Ecto neural progenitor cell (in vitro differentiated cells): Measurements from ENCODE around the gene GRID1.

Source experiments
- DNase-seq: peaks from one replicate; pipeline ENCODE4 v3.0.0-alpha.2; 2018; ENCODE audit warnings: low spot score

GRID1 gene

DNA sequence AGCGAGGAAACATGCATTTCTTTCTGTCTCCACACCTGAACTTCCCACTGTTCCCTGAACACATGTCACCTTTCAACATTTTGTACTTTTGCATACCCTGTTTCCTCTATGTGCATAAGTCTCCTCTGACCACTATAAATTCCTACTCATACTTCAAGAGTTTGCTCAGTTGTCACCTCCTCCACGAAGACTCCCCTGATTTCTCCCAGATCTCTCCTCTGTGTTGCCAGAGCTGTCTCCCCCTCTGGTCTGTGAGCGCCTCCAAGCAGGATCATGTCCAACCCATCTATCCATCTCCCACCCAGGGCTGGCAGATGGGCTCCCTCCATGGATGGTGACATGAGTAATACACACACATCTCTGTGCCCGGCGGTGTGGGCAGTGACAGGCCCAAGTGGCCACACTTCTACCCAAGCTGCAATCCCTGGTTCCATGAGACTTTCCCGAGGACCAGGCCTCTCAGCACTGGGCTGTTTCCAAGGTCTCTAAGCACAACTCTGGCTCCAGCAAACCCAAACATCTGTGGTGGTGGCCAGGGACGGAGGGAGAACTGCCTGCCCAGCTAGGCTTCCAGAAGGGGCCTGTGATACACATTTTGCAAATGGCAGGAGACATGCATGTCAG, 135.9 kb downstream of the GRID1 start:
- no peak for DNase-seq

DNA sequence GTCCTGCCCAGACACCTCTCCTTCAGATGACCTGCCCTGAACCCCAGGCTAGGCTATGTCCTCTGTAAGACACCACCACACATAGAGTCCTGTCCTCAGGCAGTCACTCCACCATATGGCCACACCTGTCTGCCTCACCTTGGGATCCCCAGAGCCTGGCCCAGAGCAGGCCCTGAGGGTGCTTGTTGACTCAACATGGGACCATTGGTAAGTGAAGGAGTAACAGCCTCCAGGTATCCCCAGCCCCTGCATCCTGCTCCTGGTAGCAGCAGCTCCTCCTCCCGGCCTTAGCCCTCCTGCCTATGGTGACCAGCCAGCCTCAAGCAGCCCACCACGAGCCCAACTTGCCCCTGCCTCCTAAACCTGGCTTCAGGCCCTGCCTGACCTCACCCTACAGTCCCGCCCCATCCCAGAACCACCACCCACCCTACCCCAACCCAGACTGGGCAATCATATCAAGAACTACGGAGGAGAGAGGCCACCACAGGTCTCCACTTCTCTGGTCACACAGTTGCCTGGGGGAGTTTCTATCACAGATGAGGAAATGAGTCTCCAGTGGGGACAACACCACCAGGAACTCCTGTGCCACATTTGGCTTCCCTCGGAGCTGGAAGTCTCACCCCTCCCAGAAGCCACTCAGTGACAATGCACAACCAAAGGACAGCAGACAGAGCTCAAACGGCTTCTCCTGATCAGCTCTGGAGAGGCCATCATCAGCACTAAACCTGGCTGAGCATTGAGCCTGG, 136.6 kb downstream of the GRID1 start:
- no peak for DNase-seq

DNA sequence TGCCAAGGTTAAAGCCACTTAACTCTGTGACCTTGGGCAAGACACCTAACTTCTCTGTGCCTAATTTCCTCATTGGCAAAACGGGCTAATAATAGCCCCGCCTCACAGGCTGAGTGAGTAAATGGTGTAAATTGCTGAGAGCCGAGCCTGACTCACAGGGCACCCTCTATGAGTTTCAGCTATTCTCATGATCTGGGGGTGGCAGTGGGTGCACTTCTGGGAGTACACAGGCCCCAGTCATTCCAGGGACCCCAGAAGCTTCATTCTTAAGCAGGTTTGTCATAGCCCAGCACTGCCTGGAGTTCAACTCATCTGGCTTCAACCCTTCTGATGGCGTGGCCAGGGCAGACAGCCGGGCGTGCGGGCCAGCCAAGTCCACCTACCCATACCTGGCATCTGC, 137.2 kb downstream of the GRID1 start:
- no peak for DNase-seq

DNA sequence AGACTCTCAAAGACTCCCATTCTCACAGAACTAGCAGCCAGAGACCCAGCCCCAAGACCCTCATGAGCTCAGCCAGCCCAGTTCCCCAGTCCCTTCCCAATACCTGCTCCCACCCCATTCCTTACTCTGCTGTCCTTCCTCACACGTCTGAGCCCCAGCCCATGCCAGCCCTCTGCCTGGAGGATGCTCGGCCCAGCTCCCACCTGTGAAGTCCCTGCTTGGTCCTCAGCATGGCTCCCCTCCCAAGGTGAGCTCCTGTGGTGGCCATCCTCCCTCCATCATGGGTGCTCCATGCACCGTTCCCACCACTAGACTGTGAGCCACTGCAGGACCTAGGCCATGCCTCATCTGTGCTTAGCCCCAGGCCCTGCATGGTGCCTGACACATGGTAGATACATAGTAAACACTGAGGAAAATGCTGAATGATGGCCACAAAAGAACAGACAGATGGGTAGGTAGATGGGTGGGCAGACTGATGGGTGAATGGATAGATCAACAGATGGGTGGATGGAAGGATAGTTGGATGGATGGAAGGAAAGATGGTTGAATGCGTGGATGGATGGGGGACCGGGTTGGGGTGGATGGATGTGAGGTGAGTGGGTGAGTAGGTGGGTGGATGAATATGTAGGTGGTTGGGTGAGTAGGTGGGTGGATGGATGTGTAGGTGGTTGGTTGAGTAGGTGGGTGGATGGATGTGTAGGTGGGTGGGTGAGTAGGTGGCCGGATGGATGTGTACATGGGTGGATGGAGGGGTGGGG, 138.9 kb downstream of the GRID1 start:
- DNase-seq: no peak

DNA sequence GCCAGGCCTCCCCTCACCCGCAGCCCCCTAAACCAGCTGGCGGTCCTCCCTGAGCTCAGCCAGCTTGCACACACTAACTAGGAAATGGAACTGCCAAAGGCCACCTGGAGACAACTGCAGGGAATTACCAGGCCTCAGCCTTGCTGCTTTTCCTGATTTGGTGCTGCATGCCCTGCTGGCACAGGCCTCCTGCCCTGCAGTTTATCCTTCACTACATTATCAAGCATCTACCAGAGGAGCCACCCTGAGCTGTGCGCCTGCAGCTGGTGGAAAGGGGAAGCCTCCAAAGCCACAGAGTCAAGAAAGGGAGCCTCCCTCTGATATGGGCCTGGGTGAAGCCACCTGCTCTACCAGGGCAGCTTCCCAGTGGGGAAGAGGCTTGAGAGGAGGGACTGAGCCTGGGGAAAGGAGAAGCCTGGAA, 139.8 kb downstream of the GRID1 start:
- no peak for DNase-seq

DNA sequence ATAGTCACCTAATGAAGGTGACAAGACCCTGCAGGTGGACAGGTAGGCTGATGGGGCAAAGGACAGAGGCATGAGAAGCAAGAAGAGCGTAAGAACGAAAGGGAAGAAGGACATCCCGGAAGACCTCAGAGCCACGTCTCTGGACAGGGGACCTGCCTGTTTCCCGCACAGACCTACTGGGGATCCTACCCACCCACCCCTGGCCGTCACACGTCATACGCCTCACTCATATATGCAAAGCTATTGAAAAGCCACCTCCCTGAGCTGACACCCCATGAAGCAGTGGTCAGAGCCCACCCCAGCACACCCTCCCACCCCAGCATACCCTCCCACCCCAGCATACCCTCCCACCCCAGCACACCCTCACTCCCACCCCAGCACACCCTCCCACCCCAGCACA, 140.6 kb downstream of the GRID1 start:
- no peak for DNase-seq

DNA sequence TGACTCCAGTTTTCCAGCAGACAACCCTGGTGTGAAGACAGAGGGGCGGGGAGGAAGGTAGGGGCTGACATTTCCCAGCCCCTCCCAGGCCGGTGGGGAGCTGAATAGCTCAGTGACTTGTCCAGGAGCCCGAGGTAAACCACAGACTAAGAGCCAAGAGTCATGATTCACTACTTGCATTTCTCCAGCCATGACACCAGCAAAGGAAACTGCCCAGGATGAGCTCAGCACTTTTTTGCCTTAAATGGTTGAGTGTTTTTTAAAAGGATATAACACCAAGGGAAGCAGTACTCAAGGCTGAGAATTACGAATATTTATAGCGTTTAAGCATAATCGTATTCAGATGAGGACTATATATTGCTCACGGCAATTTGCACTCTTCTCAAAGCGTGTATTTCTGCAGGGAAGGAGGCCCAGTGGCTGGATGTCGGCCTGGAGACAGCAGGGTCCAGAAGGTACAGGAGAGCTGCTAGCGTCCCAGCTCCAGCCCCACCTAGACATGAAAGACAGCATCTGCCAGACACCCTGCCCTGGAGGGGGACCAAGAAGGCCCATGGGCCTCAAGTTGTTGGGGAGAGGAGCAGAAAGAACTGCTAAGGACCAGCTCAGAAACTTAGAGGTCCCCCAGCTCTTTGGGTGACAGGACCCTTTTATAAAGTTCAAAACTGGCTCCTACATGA, 141.4 kb downstream of the GRID1 start:
- no peak for DNase-seq

DNA sequence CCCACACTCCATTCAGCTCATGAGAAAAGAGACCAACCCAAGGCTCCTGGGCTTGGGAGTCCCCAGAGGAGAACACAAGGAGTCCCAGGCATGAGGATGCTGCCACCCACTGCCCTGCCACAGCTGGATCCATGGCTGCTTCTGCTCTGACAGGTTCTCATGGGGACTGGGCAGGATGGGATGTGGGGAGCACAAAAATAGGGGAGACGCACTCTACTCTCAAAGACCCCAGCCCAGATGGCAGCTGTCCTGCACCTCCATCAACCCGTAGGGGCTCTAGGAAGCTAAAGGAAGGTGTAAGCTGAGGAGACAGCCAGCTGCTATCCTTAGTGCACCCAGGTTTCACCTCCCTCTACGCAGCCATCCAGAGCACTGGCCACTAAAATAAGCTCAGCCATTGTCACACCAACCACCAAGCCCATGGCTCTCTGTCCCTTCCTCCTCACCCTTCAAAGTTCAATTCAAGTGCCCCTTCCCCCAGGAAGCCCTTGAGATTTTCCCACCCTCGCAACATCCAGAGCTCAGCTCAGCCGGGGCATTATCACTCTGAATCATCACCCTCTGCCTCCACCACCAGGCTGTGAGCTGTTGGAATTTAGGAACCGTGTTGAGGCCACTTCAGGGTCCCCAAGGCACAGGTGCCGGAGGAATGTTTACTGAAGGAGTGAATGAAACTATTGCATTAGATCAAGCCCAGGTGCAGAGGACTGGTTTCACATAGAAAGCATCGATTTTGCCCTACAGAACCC, 142.1 kb downstream of the GRID1 start:
- no peak for DNase-seq

DNA sequence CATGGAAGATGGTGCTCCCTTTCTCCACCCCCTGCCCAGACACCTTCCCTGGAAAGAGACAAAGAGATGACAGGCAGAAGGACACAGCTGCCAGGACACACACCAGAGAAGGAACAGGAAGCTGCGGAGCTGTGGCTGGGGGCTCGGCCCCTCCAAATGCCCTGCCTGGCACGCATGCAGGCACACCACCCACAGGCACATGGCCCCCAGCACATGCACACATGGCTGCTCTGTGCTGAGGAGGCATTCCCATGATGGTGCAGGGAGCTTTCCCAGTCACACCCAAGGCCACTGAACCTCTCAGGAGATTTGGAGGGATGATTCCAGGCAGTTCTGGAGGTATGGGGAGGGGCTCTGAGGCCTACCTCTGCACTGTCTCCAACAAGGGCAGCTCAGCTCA, 143.3 kb downstream of the GRID1 start:
- DNase-seq: no peak

DNA sequence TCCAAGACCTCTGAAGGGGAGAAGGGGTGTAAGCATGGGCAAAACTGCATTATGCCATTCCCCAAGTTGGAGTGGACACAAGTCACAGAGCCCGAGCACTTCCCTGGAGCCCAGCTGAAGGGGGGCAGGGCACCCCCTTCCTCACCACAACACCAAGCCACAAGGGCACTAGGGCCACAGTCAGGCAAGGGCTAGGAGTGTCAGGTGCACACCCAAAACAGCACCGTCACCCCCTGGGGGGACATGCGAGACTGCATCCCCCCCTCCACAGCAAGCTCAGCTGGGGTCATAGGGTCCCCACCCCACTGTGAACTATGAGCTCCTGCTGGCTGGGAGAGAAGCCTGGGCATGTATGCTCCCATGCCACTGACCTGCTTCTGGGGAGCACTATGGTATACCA, 143.9 kb downstream of the GRID1 start:
- DNase-seq: no peak

DNA sequence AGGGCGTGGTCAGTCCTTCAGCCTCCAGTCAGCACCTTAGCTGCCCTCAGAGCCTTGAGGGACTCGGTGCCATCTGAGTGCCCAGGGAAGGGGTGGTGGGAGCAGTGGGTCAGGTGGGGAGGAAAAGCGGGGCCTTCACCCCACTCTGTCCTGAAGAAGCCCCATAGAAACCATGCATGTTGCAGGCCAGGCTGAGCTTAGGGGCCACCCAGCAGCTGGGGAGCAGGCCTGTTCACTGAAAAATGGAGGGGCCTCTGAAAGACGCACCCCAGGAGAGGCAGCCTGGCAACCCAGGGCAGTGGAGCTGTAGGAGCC, 144.3 kb downstream of the GRID1 start:
- no peak for DNase-seq

DNA sequence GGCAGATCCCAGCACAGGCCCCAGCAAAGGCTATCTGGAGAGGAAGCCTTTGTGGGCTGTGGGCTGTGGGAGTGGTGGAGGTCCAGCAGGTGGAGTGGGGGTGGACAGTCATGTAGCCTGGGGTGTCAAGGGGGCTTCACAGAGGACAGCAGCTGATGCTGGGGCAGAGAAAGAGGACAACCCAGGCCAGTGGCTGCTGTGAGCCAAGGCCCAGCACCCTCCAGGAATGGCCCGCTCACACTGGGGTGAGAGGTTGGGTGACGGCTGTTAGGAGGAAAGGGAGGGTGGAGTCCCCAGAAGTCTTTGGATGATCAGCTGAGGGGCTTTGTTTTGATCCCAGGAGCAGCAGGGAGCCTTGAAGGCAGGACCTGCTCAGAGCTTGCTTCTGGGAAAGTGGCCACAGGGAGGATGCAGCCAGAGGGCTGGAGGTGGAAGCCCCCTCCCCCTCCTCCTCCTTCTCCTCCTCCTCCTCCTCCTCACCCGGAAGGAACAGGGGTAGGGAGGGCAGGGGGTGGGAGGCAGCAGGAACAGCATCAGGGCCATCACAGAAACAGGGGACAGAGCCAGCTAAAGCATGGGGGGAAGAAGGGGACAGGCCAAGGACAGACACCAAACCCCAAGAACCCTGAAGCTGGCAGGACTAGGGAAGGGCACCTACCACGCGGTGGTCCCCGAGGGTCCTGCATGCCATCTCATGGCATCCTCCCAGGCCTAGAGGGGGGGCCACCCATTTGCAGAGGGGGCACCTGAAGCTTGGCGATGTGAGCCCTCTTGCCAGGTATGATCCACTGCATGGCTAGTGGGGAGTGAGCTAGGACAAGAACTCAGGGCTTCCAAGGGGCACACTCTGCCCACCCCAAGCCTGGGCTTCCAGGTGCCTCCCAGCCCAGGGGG, 144.9 kb downstream of the GRID1 start:
- DNase-seq: no peak

DNA sequence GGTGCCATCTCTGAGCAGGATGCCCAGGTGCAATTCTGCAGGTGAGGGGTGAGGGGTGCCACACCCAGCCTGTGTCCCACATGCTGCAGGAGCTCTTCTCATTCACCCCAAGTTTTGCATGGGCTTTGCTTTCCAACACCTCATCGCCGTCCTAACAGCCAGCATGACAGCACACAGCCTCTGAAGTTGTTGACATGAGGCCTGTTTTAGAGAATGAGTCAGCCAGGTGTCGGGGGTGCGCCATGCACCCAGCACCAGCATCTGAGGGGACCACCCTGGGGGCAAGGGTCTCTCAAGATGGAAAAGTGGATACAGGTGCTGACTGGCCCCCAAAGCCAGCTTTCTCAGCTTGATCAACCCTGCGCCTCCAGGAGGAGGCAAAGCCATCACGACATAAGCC, 146.0 kb downstream of the GRID1 start:
- DNase-seq: no peak

DNA sequence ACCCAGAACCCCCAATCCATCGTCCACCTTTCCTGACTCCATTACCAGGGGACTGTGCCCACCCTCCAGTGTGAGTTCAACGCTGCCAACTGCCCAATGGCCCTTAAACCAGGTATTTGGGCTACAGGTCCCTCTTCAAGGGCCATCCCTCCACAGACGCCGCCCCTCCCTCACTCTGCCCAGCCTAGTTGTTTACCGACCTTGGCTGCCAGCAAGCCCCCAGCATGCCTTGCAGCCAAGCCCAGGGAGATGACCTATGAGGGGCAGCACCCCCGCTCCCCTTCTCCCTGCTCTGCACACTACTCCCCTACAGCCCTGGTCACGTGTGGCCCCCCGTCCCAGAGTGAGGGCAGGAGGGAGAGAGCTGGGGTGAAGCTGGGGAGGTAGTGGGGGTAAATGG, 147.3 kb downstream of the GRID1 start:
- no peak for DNase-seq

DNA sequence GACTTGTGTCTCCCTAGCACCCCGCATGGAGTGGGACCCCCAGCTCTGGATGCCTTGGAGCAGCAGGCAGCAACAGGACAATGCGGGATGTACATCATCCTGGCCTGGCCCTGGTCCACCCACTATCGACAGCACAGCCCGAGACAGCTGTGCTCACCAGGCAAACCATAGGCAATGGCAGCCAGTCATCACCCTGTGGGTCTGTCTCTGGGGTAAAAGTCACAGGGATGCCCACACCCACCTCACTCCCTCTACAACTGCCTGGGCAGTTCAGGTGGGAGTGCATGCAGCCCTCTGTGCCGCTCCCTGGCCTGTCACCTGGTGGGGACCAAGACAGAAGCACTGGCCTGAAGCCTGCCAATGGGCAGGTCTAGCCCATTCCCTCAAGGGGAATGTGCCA, 147.8 kb downstream of the GRID1 start:
- DNase-seq: no peak

DNA sequence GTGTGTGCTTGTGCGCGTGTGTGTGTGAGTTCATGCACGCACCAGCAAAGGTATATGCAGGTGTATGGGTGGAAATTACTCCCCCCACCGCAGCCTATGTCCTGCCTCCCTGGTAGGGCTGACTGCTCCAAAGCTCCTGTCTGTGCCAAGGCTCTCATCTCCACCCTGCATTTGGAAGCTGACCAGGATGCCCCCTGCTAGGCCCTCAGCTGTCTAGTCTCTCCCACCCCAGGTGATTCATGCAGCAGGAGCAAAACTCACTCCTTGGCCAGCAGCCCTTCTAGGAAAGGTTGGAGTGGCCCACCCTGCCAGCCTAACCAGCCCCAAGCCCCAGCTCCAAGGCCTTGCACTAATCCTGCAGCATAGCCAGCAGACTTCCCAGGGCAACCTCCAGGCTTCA, 148.4 kb downstream of the GRID1 start:
- no peak for DNase-seq

DNA sequence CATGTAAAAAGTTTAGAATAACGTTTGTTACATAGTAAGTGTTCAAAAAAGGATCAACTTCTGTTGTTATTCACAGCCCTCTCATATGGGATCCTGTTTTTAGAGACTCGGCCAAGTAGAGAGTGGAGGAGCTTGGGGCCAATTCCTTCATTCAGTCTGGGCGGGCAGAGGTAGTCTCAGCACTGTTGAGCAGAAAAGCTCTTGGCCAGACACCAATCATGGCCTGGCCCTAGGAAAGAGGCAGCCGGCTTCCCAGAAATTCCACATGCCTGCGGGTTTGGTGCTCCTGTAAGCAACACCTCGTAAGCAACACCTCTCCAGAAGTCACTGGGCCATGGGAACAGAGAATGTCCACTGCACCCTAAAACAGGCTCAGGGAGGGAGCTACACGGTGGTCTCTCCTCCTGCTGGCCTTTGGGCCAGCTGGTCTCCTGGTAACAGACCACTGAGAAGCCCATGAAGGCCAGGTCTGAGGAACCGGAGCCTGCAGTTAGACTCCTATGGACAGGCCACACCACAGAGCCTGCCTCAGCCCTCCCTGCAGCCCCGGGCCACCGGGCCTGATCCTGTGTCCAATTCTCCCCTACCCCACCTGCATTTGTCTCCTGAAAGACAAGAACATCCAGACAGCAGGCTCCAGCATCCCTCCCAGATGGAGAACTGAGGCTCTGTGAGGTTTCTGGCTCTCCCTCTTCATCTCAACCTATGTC, 149.1 kb downstream of the GRID1 start:
- DNase-seq: no peak

DNA sequence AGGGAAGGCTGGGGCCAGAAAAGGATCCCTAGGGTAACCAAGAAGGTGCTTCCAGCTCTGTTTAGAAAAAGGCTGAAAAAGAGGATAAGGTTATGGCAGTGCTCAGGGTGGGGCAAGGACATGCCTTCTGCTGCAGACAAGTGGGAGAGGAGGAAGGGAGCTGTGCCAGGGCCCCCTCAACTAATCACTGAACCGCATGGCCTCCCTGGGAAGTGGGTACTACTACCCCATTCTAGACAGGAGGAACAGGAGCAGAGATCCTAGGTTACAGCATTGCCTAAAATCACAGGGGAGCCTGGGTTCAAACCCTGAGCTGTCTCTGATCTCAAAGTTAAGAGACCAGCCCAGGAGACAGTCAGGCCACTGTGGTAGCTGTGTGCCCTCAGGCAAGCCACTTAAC, 149.7 kb downstream of the GRID1 start:
- DNase-seq: no peak

DNA sequence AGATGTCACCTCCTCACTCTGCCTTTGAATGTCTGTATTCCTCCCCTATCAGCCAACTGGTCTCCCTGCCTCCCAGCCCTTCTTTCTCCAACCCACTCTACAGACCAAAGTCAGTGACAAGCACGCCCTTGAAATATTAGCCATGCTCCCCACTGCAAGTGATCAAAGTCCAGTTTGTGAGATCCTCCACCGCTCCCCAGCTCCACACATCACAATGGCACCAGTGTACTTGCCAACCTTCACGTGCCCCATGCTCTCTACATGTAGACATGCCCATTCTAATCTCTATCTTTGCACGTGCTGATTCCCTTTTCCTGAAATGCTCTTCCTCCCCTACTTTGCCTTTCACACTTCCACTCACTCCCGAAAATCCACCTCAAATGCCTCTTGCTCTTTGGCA, 150.9 kb downstream of the GRID1 start:
- DNase-seq: no peak

DNA sequence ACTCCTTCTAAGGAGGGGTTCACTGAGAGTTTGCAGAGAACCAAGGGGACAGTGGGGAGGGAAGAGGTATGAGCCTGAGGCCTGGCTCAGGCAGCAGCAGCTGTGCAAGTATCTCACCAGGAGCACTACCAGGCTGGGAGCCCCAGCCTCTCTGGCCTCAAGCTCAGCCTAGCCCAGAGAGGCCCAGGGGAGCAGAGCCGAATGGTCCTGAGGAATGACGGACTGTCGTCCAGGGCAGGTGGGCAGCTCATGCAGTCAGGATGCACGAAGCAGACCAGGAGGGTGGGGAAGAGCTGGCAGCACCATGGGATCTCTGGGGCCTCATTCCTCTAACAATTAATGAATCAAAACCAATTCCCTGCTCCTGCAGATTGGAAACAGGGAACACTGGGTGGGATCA, 151.5 kb downstream of the GRID1 start:
- DNase-seq: no peak

DNA sequence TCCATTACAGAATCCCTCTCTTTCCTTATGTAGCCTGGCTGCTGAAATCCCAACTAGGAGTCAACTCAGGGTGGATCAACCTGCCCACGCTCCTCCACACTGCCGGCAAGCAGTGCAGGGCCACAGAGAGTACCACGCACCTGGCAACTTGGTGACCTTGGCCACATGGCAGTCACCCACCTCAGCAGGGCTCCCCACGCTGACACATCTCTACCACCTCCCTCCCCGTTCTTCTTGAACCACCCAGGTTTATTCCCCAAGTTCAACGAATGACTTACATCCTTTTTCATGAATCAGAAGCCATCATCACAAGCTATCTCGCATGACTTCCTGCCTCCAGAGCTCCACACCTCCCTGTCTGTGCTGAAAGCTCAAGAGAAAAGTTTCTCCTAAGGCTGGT, 153.4 kb downstream of the GRID1 start:
- no peak for DNase-seq
